ENCODE data around the gene MOB3A. TPM values are rescaled to one million over a fixed set of nuclear protein-coding genes. Genes with fewer than 3 reads are reported as not detected.

MOB3A gene
- total and polyA plus RNA-seq, 9 of the 15 experiments (the other 6 are each of a cell fraction or from before 2014, with no cell fraction given), result 1.1 to 24.1 (median 6.0) TPM

DNA sequence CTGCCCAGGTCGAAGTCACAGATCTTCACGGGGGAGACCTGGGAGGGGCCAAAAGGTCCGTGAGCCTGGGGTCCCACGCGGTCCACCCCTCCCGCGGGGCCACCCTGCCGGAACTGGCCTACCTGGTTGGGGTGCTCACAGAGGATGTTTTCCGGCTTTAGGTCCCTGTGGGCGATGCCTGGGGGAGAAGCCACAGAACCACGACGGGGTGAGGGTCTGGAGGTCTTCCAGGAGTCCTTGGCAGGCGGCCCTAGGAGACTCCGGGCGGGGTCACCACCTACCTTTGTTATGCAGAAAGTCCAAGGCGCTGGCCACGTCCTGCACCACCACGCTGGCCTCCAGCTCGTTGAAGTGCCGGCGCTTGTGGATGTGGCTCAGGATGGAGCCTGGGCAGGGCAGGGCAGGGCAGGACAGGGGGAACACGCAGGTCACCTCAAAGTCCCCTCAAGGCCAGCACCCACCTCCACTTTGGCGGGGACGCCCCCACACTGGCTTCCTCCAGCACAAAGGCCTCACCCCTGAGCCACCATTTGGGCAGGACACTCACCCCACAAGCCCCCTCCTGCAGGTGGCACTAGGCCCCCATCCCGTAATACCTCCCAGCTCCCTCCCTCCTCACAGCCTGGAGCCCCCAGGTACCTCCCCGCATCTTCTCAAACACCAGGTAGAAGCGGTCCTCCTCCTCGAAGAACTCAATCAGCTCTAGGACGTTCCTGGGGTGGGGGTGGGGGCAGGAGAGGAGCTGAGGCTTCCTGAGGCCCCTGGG lies 53.5 kb downstream of the MOB3A start (continued):
- TF ChIP-seq ZNF41 (CRISPR knock-in tag; conservative IDR thresholded peaks at IDR 0.05), result no peak
- TF ChIP-seq ZNF121 (CRISPR knock-in tag; conservative IDR thresholded peaks at IDR 0.05), result no peak
- no peak for TF ChIP-seq ZNF584 (CRISPR knock-in tag; IDR thresholded peaks at IDR 0.05; ENCODE audit: low read depth)
- TF ChIP-seq EP400 (IDR thresholded peaks at IDR 0.05), result no peak
- TF ChIP-seq PHTF2 (CRISPR knock-in tag; IDR thresholded peaks at IDR 0.05), result no peak
- no peak for TF ChIP-seq ZKSCAN8 (CRISPR knock-in tag; IDR thresholded peaks at IDR 0.05)
- no peak for TF ChIP-seq SRF (CRISPR knock-in tag; IDR thresholded peaks at IDR 0.05)
- TF ChIP-seq DIDO1 (tag; IDR thresholded peaks at IDR 0.05; ENCODE audit: low read depth), result no peak
- TF ChIP-seq, protein P1, sequence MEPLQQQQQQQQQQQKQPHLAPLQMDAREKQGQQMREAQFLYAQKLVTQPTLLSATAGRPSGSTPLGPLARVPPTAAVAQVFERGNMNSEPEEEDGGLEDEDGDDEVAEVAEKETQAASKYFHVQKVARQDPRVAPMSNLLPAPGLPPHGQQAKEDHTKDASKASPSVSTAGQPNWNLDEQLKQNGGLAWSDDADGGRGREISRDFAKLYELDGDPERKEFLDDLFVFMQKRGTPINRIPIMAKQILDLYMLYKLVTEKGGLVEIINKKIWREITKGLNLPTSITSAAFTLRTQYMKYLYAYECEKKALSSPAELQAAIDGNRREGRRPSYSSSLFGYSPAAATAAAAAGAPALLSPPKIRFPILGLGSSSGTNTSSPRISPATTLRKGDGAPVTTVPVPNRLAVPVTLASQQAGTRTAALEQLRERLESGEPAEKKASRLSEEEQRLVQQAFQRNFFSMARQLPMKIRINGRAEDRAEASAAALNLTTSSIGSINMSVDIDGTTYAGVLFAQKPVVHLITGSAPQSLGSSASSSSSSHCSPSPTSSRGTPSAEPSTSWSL (CRISPR knock-in tag; IDR thresholded peaks at IDR 0.05; ENCODE audit: borderline replicate concordance), result no peak
- TF ChIP-seq, protein P2, sequence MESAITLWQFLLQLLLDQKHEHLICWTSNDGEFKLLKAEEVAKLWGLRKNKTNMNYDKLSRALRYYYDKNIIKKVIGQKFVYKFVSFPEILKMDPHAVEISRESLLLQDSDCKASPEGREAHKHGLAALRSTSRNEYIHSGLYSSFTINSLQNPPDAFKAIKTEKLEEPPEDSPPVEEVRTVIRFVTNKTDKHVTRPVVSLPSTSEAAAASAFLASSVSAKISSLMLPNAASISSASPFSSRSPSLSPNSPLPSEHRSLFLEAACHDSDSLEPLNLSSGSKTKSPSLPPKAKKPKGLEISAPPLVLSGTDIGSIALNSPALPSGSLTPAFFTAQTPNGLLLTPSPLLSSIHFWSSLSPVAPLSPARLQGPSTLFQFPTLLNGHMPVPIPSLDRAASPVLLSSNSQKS (CRISPR knock-in tag; IDR thresholded peaks at IDR 0.05), result no peak
- TF ChIP-seq GTF2A2 (tag; IDR thresholded peaks at IDR 0.05), result no peak
- TF ChIP-seq PHF20 (IDR thresholded peaks at IDR 0.05; ENCODE audit: partially characterized antibody), result no peak
- no peak for TF ChIP-seq HOXB6 (CRISPR knock-in tag; IDR thresholded peaks at IDR 0.05; ENCODE audit: borderline replicate concordance)
- TF ChIP-seq, protein P3, sequence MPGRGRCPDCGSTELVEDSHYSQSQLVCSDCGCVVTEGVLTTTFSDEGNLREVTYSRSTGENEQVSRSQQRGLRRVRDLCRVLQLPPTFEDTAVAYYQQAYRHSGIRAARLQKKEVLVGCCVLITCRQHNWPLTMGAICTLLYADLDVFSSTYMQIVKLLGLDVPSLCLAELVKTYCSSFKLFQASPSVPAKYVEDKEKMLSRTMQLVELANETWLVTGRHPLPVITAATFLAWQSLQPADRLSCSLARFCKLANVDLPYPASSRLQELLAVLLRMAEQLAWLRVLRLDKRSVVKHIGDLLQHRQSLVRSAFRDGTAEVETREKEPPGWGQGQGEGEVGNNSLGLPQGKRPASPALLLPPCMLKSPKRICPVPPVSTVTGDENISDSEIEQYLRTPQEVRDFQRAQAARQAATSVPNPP (IDR thresholded peaks at IDR 0.05; ENCODE audit: borderline replicate concordance, insufficient read depth, insufficient read length), result no peak
- TF ChIP-seq, protein P4, sequence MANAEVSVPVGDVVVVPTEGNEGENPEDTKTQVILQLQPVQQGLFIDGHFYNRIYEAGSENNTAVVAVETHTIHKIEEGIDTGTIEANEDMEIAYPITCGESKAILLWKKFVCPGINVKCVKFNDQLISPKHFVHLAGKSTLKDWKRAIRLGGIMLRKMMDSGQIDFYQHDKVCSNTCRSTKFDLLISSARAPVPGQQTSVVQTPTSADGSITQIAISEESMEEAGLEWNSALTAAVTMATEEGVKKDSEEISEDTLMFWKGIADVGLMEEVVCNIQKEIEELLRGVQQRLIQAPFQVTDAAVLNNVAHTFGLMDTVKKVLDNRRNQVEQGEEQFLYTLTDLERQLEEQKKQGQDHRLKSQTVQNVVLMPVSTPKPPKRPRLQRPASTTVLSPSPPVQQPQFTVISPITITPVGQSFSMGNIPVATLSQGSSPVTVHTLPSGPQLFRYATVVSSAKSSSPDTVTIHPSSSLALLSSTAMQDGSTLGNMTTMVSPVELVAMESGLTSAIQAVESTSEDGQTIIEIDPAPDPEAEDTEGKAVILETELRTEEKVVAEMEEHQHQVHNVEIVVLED (CRISPR knock-in tag; IDR thresholded peaks at IDR 0.05), result no peak
- TF ChIP-seq, protein P5, sequence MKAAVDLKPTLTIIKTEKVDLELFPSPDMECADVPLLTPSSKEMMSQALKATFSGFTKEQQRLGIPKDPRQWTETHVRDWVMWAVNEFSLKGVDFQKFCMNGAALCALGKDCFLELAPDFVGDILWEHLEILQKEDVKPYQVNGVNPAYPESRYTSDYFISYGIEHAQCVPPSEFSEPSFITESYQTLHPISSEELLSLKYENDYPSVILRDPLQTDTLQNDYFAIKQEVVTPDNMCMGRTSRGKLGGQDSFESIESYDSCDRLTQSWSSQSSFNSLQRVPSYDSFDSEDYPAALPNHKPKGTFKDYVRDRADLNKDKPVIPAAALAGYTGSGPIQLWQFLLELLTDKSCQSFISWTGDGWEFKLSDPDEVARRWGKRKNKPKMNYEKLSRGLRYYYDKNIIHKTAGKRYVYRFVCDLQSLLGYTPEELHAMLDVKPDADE (conservative IDR thresholded peaks at IDR 0.05; ENCODE audit: control insufficient read depth, low read depth, low read length), result no peak
- TF ChIP-seq, protein P6, sequence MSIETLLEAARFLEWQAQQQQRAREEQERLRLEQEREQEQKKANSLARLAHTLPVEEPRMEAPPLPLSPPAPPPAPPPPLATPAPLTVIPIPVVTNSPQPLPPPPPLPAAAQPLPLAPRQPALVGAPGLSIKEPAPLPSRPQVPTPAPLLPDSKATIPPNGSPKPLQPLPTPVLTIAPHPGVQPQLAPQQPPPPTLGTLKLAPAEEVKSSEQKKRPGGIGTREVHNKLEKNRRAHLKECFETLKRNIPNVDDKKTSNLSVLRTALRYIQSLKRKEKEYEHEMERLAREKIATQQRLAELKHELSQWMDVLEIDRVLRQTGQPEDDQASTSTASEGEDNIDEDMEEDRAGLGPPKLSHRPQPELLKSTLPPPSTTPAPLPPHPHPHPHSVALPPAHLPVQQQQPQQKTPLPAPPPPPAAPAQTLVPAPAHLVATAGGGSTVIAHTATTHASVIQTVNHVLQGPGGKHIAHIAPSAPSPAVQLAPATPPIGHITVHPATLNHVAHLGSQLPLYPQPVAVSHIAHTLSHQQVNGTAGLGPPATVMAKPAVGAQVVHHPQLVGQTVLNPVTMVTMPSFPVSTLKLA (conservative IDR thresholded peaks at IDR 0.05), result no peak
- no peak for TF ChIP-seq ZNF274 (IDR thresholded peaks at IDR 0.05; ENCODE audit: borderline replicate concordance, low read depth, low read length)

Data from K562 (cell line).